HTERT RPE-1 (cell line): ENCODE measurements around the gene DOCK7.
"Not testable (repeated sequence)": the region's sequence is repeated elsewhere in the genome, so short reads cannot be mapped to it uniquely, and the experiment has no call there.

ENCODE experiments used
- in situ Hi-C: fragments of 300-500 bp; cut with MboI; formaldehyde crosslinking; loops from 4 replicates; pipeline ENCODE4 v1.14.3; 2020; ENCODE audit warnings: low sequenced_read_pairs

DOCK7 gene

GRCh38 chr1:62687903-62688686 lies at the start of gene DOCK7:
DOCK7 (minus strand) TSS chr1:62688386; CDS start chr1:62688264, 122 bp downstream.
- in situ Hi-C loops = no loop called here

GRCh38 chr1:62735491-62736171 lies 47.4 kb upstream of the DOCK7 start:
- in situ Hi-C loops = no loop called here

GRCh38 chr1:62732331-62732730 lies 44.1 kb upstream of the DOCK7 start:
- in situ Hi-C loops = no loop called here

GRCh38 chr1:62728963-62729362 lies 40.8 kb upstream of the DOCK7 start:
- in situ Hi-C loops = no loop called here

- in situ Hi-C loops = no loop called here
Measured at GRCh38 chr1:62727656-62728407, 39.6 kb upstream of the DOCK7 start.

- in situ Hi-C loops = no loop called here
Measured at GRCh38 chr1:62726011-62726442, 37.8 kb upstream of the DOCK7 start.

- in situ Hi-C loops = no loop called here
Measured at GRCh38 chr1:62725255-62725654, 37.1 kb upstream of the DOCK7 start.

- in situ Hi-C loops = no loop called here
Measured at GRCh38 chr1:62724430-62724829, 36.2 kb upstream of the DOCK7 start.

- in situ Hi-C loops = no loop called here
Measured at GRCh38 chr1:62723883-62724282, 35.7 kb upstream of the DOCK7 start.

GRCh38 chr1:62722796-62723195 lies 34.6 kb upstream of the DOCK7 start:
- in situ Hi-C loops = no loop called here

GRCh38 chr1:62720946-62721554 lies 32.9 kb upstream of the DOCK7 start:
- in situ Hi-C loops = no loop called here

GRCh38 chr1:62718400-62718799 lies 30.2 kb upstream of the DOCK7 start:
- in situ Hi-C loops = not testable (repeated sequence)

- in situ Hi-C loops = no loop called here
Measured at GRCh38 chr1:62717483-62717882, 29.3 kb upstream of the DOCK7 start.

GRCh38 chr1:62716397-62716796 lies 28.2 kb upstream of the DOCK7 start:
- in situ Hi-C loops = no loop called here

- in situ Hi-C loops = no loop called here
Measured at GRCh38 chr1:62712336-62713243, 24.4 kb upstream of the DOCK7 start.

- in situ Hi-C loops = no loop called here
Measured at GRCh38 chr1:62707744-62708120, 19.5 kb upstream of the DOCK7 start.

- in situ Hi-C loops = no loop called here
Measured at GRCh38 chr1:62706985-62707743, 19.0 kb upstream of the DOCK7 start.

GRCh38 chr1:62698161-62698560 lies 10.0 kb upstream of the DOCK7 start:
- in situ Hi-C loops = not testable (repeated sequence)

- in situ Hi-C loops = not testable (repeated sequence)
Measured at GRCh38 chr1:62694479-62694878, 6.3 kb upstream of the DOCK7 start.
